PC-3 (cell line): ENCODE data around the gene MSH2.

Experiments used
- CTCF ChIP-seq: fragments of 300-600 bp; sonication (generic); conservative IDR thresholded peaks from 2 replicates; pipeline ENCODE4 v1.5.1; 2017; ENCODE audit warnings: antibody characterized with exemption, low read depth, mild to moderate bottlenecking, low read length
- EZH2 ChIP-seq: fragments of 300-600 bp; sonication (generic); IDR thresholded peaks from one replicate; pipeline ENCODE4 v1.6.1; 2017; ENCODE audit warnings: antibody characterized with exemption, mild to moderate bottlenecking, low read length; ENCODE audit not compliant: unreplicated experiment

GRCh38 chr2:47509821-47510385 is 106.9 kb downstream of the MSH2 start:
- no peak for TF ChIP-seq EZH2
- TF ChIP-seq CTCF, result no peak
